Natural killer cell (primary cell): ENCODE results near the gene IRX4. TPM values are rescaled to one million over a fixed set of nuclear protein-coding genes. Genes with fewer than 3 reads are reported as not detected.

Experiments used
- ATAC-seq, 3 donors: fragments of 150-1000 bp in 2 of 3; fragments of 200-7000 bp in 1 of 3; cut with Tn5 transposase; 1 replicate in 1 of 3; 2 replicates in 2 of 3; pipeline ENCODE4 v1.10.0; 2021; ENCODE audit warnings: mild to moderate bottlenecking in 2 of 3, moderate library complexity in 2 of 3
- DNase-seq, 2 donors: peaks; one replicate each; pipeline versions ENCODE4 v3.0.0 to v3.0.0-alpha.2; 2013 to 2021; ENCODE audit warnings: mixed read lengths in 1 of 2
- H3K27ac ChIP-seq: one replicate; pipeline ENCODE4 v1.5.1; 2013; ENCODE audit warnings: mild to moderate bottlenecking, low read length
- H3K27me3 ChIP-seq: one replicate; pipeline ENCODE4 v1.6.1; 2013; ENCODE audit warnings: low read length; ENCODE audit not compliant: control insufficient read depth, insufficient read depth
- H3K36me3 ChIP-seq: one replicate; pipeline ENCODE4 v1.6.1; 2013; ENCODE audit warnings: low read length; ENCODE audit not compliant: control insufficient read depth, insufficient read depth
- H3K4me1 ChIP-seq: one replicate; pipeline ENCODE4 v1.6.1; 2013; ENCODE audit warnings: low read length; ENCODE audit not compliant: control insufficient read depth, insufficient read depth
- H3K4me3 ChIP-seq: one replicate; pipeline ENCODE4 v1.5.1; 2013; ENCODE audit warnings: low read length
- H3K9me3 ChIP-seq: one replicate; pipeline ENCODE4 v1.6.1; 2013; ENCODE audit warnings: low read length; ENCODE audit not compliant: control insufficient read depth, insufficient read depth
- H3K27ac Mint-ChIP-seq, 2 donors: one replicate each; pipeline ENCODE4 v1.8.0; 2022; ENCODE audit warnings: mild to moderate bottlenecking in 2 of 2, mixed read lengths in 2 of 2, moderate library complexity in 1 of 2
- H3K27me3 Mint-ChIP-seq, 2 donors: one replicate each; pipeline ENCODE4 v1.8.0; 2022; ENCODE audit warnings: low read depth in 2 of 2, mixed read lengths in 2 of 2
- H3K36me3 Mint-ChIP-seq: one replicate; pipeline ENCODE4 v1.8.0; 2022; ENCODE audit warnings: mixed read lengths
- H3K4me1 Mint-ChIP-seq, 2 donors: one replicate each; pipeline ENCODE4 v1.8.0; 2022; ENCODE audit warnings: mixed read lengths in 2 of 2
- H3K4me3 Mint-ChIP-seq: one replicate; pipeline ENCODE4 v1.8.0; 2022; ENCODE audit warnings: mild to moderate bottlenecking, moderate library complexity, mixed read lengths
- H3K9me3 Mint-ChIP-seq, 2 donors: one replicate each; pipeline ENCODE4 v1.8.0; 2022; ENCODE audit warnings: mixed read lengths in 2 of 2
- CTCF ChIP-seq: fragments of 200-600 bp; IDR thresholded peaks from one replicate; pipeline ENCODE4 v1.8.0; 2022; ENCODE audit warnings: antibody characterized with exemption
- WGBS: methylation state at CpG from one replicate; pipeline ENCODE4 v1.1.7; 2013; ENCODE audit warnings: missing lambda C conversion rate; ENCODE audit not compliant: insufficient coverage; 5-methylcytosine and 5-hydroxymethylcytosine counted together
- intact Hi-C: fragments of 100-400 bp; cut with micrococcal nuclease; formaldehyde crosslinking; loops from one replicate; pipeline ENCODE4 v1.14.2; 2022
- total RNA-seq, 4 donors: library from RNA; stranded (reverse); fragments of 120-200 nt in 1 of 4; gene quantifications; one replicate each; pipeline versions ENCODE4 v1.2.3 to v1.2.4, GENCODE V29; 2013 to 2022

IRX4 gene
- total RNA-seq, 3 donors from 2014 or later (not counting 1 experiment from before 2014, with no cell fraction given) = not detected

GRCh38 chr5:1838013-1838412 lies 44.7 kb downstream of the IRX4 start:
- intact Hi-C loops = no loop called here
- peaks cover 10 to 17% of the 10 kb centered on the region in 2 donors for H3K27me3 Mint-ChIP-seq
- no peaks in the 10 kb centered on the region for H3K36me3 Mint-ChIP-seq
- TF ChIP-seq CTCF = no peak
- Histone ChIP-seq H3K27me3 (peaks cover 5% of the 10 kb centered on the region), H3K9me3 (no peaks in the 10 kb centered on the region), H3K36me3 (no peaks in the 10 kb centered on the region), H3K4me3 (no peak overlapping the region), H3K27ac (no peak overlapping the region), H3K4me1 (peaks cover under 1% of the 10 kb centered on the region)
- H3K4me1 Mint-ChIP-seq = peaks cover 1% of the 10 kb centered on the region in 2 donors
- no peaks in the 10 kb centered on the region for H3K9me3 Mint-ChIP-seq
- DNase-seq (no peak), ATAC-seq (no peak)
- no peak overlapping the region for H3K27ac Mint-ChIP-seq
- no peak overlapping the region for H3K4me3 Mint-ChIP-seq
- 85% methylated on average over 9 of the region's 9 CpGs for WGBS

- Mint-ChIP-seq H3K36me3 (no peaks in the 10 kb centered on the region), H3K4me3 (no peak overlapping the region), H3K27ac (no peak overlapping the region), H3K27me3 (peaks cover 10 to 17% of the 10 kb centered on the region in 2 donors), H3K4me1 (peaks cover 7 to 10% of the 10 kb centered on the region in 2 donors), H3K9me3 (no peaks in the 10 kb centered on the region)
- no peak for DNase-seq
- intact Hi-C loops = no loop called here
- ATAC-seq = no peak
- peaks cover 9% of the 10 kb centered on the region for H3K4me1 ChIP-seq
- no peak overlapping the region for H3K4me3 ChIP-seq
- no peak overlapping the region for H3K27ac ChIP-seq
- TF ChIP-seq CTCF = no peak
- WGBS = 85% methylated on average over 32 of the region's 32 CpGs
- H3K36me3 ChIP-seq = no peaks in the 10 kb centered on the region
- H3K9me3 ChIP-seq = no peaks in the 10 kb centered on the region
- H3K27me3 ChIP-seq = peaks cover 5% of the 10 kb centered on the region
Measured at GRCh38 chr5:1836891-1837880, 45.5 kb downstream of the IRX4 start.

- H3K4me3 Mint-ChIP-seq = no peak overlapping the region
- H3K4me1 Mint-ChIP-seq = peaks cover 7 to 13% of the 10 kb centered on the region in 2 donors
- TF ChIP-seq CTCF = no peak
- H3K27me3 Mint-ChIP-seq = peaks cover 10 to 17% of the 10 kb centered on the region in 2 donors
- peaks cover 5% of the 10 kb centered on the region for H3K27me3 ChIP-seq
- WGBS = 72% methylated on average over 22 of the region's 23 CpGs
- H3K9me3 ChIP-seq = no peaks in the 10 kb centered on the region
- H3K36me3 ChIP-seq = no peaks in the 10 kb centered on the region
- H3K4me3 ChIP-seq = no peak overlapping the region
- ATAC-seq = no peak
- no peaks in the 10 kb centered on the region for H3K36me3 Mint-ChIP-seq
- H3K27ac ChIP-seq = no peak overlapping the region
- no peak overlapping the region for H3K27ac Mint-ChIP-seq
- no peak for DNase-seq
- no peaks in the 10 kb centered on the region for H3K9me3 Mint-ChIP-seq
- intact Hi-C loops = no loop called here
- H3K4me1 ChIP-seq = peaks cover 15% of the 10 kb centered on the region
Measured at GRCh38 chr5:1836176-1836890, 46.4 kb downstream of the IRX4 start.
